ENCODE measurements around the gene GIPC1.

Gene GIPC1

DNA sequence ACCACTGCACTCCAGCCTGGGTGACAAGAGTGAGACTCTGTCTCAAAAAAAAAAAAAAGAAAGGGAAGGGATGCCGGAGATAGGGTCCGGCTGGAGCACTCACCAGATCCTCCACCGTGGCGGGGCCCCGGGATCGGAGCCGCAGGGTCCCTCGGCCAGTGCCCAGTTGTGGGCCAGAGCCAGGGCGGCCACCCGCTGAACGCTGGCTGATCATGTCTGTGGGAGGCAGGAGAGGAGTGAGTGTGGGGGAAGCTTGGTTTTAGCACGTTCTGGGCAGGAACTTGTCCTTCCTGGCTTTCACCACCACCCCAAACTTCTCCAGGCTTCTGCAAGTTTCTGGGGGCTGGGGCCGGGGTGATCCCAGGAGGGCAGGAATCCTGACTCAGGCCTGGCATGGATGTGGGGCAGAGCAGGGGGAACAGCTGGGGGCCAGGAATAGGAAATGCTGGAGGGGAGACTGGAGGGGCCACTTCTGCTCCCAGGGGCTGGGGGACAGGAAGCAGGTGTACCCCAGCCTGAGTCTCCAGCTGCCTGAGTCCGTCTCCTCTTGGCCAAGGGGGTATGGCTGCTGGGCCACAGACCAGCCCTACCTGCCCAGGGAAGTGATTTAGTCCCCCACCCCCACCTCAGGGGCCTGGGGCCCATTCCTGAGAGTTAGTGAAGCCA, 16.5 kb downstream of the GIPC1 start:
- DNase-seq (ENCODE audit: low read depth): no peak
- H3K4me3 ChIP-seq (ENCODE audit: low read depth, low read length): no peak overlapping the region
- TF ChIP-seq, protein P1, sequence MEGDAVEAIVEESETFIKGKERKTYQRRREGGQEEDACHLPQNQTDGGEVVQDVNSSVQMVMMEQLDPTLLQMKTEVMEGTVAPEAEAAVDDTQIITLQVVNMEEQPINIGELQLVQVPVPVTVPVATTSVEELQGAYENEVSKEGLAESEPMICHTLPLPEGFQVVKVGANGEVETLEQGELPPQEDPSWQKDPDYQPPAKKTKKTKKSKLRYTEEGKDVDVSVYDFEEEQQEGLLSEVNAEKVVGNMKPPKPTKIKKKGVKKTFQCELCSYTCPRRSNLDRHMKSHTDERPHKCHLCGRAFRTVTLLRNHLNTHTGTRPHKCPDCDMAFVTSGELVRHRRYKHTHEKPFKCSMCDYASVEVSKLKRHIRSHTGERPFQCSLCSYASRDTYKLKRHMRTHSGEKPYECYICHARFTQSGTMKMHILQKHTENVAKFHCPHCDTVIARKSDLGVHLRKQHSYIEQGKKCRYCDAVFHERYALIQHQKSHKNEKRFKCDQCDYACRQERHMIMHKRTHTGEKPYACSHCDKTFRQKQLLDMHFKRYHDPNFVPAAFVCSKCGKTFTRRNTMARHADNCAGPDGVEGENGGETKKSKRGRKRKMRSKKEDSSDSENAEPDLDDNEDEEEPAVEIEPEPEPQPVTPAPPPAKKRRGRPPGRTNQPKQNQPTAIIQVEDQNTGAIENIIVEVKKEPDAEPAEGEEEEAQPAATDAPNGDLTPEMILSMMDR (IDR thresholded peaks at IDR 0.05; ENCODE audit: insufficient read depth, low read depth, low read length, missing control alignments): no peak

DNA sequence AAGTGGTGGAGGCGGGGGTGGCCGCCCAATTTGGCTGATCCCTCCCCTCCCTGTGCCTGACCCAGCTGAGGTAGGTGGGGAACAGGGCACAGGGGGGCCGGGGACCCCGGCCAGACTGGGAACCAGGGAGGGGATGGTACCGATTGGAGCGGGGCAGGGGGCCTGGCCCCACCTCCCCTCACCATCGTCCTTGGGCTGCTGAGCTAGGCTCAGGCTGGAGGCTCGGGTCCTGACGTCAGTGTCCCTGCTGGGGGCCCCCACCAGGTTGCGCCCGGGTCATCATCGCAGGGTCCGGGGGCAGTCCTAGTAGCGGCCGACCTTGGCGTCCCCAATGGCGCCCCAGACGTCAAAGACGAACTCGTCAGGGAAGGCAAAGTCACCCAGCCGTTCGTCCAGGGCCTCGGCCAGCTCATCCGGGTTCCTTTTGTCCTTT, 17.8 kb downstream of the GIPC1 start:
- no peak for DNase-seq (ENCODE audit: low read depth)
- TF ChIP-seq, protein P1 (IDR thresholded peaks at IDR 0.05; ENCODE audit: insufficient read depth, low read depth, low read length, missing control alignments): no peak
- no peak overlapping the region for H3K4me3 ChIP-seq (ENCODE audit: low read depth, low read length)

- TF ChIP-seq, protein P1 (IDR thresholded peaks at IDR 0.05; ENCODE audit: insufficient read depth, low read depth, low read length, missing control alignments): no peak
- no peak overlapping the region for H3K4me3 ChIP-seq (ENCODE audit: low read depth, low read length)
- DNase-seq (ENCODE audit: low read depth): no peak
Observed at GRCh38 chr19:14477418-14478112, 18.4 kb downstream of the GIPC1 start.

- no peak overlapping the region for H3K4me3 ChIP-seq (ENCODE audit: low read depth, low read length)
- DNase-seq (ENCODE audit: low read depth): no peak
- TF ChIP-seq, protein P1 (IDR thresholded peaks at IDR 0.05; ENCODE audit: insufficient read depth, low read depth, low read length, missing control alignments): no peak
Observed at GRCh38 chr19:14476673-14477401, 19.1 kb downstream of the GIPC1 start.

GRCh38 chr19:14476327-14476672, 19.6 kb downstream of the GIPC1 start:
- H3K4me3 ChIP-seq (ENCODE audit: low read depth, low read length): no peak overlapping the region
- no peak for DNase-seq (ENCODE audit: low read depth)
- TF ChIP-seq, protein P1 (IDR thresholded peaks at IDR 0.05; ENCODE audit: insufficient read depth, low read depth, low read length, missing control alignments): no peak

DNA sequence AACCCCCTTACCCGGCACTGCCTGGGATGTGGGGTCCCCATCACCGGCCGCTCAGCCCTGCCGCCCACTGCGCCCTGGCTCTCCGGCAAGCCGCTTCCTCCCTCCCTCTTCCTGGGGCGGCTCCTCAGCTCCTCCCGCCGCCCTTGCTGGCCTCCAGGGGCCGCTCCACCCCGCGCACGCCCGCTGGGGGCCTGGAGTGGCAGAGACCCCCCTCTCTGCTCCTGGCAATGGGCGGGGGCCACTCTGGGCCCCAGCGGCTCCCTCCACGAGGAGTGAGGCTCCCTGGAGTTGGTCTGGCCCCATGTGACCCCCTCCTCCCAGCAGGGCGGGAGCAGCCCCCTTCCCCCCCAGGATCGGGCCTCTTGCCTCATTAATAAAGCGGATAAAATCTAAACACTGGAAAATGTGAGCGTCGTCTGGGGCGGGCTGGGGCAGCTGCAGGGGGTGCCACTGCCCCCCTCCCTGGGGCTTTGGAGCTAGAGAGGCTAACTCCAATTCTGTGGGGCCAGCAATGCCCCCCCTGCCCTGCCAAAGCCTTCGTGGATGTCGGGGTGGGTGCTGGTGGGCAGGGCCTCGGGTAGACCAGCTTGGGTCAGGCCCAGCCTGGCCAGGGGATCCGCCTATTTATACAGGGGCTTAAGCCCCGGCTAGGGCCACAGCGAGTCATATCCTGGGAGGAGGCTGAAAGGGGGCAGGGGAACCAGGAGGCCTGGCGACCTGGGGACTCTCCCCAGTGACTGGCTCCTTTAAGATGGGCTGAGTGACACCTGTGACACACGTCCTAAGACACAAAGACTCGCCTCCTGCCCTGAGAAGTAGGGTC, 20.5 kb downstream of the GIPC1 start, which contains the start of gene PTGER1:
Gene PTGER1, minus strand, starts transcription at position 104 of the 823 bp plus-strand sequence. CDS start 1,034 bp downstream, outside the sequence.
- TF ChIP-seq, protein P1 (IDR thresholded peaks at IDR 0.05; ENCODE audit: insufficient read depth, low read depth, low read length, missing control alignments): no peak
- no peak for DNase-seq (ENCODE audit: low read depth)
- H3K4me3 ChIP-seq (ENCODE audit: low read depth, low read length): no peak within 1 kb of the TSS

Data from GM12865 (cell line).